PC-3 (cell line): ENCODE measurements around the gene HOXC10. TPM values are rescaled to one million over a fixed set of nuclear protein-coding genes. Genes with fewer than 3 reads are reported as not detected.

Experiments
- ATAC-seq: fragments of 200-7000 bp; cut with Tn5 transposase; 2 replicates; pipeline ENCODE4 v1.9.1; 2020; ENCODE audit warnings: mild to moderate bottlenecking, moderate library complexity
- BruUV-seq: library from RNA; stranded (reverse); fragments of 400-500 nt; replicated peaks from 2 replicates; lab custom pipeline; 2021; lab: Mats Ljungman, UMichigan
- CTCF ChIA-PET: fragments of 300-600 bp; sonication (Branson Sonifier 250); formaldehyde crosslinking; loops from one replicate; lab custom pipeline; 2022; ENCODE audit warnings: antibody characterized with exemption; lab: Charles Lee
- POLR2A ChIA-PET: fragments of 300-600 bp; sonication (Branson Sonifier 250); formaldehyde crosslinking; loops from one replicate; lab custom pipeline; 2022; ENCODE audit warnings: antibody characterized with exemption; ENCODE audit not compliant: unreplicated experiment; lab: Charles Lee
- DNase-seq: peaks from one replicate; pipeline ENCODE4 v3.0.0-alpha.2; 2015
- H2AFZ ChIP-seq: fragments of 300-600 bp; sonication (generic); 2 replicates; pipeline ENCODE4 v1.6.0; 2016; ENCODE audit warnings: antibody characterized with exemption, low read length
- H3F3A ChIP-seq: fragments of 300-600 bp; sonication (generic); one replicate; pipeline ENCODE4 v1.6.0; 2017; ENCODE audit warnings: antibody characterized with exemption, low read length, control low read depth, mild to moderate bottlenecking; ENCODE audit not compliant: unreplicated experiment
- H3K27ac ChIP-seq: fragments of 300-600 bp; sonication (generic); 2 replicates; pipeline ENCODE4 v1.5.1; 2016; ENCODE audit warnings: mild to moderate bottlenecking, low read length
- H3K27me3 ChIP-seq: fragments of 300-600 bp; sonication (generic); 2 replicates; pipeline ENCODE4 v1.6.1; 2016; ENCODE audit warnings: low read length, mixed read lengths
- H3K36me3 ChIP-seq: fragments of 300-600 bp; sonication (generic); 2 replicates; pipeline ENCODE4 v1.6.1; 2016; ENCODE audit warnings: low read depth, mixed run types, low read length, mixed read lengths
- H3K4me1 ChIP-seq: fragments of 300-600 bp; sonication (generic); 2 replicates; pipeline ENCODE4 v1.5.1; 2016; ENCODE audit warnings: low read length; ENCODE audit not compliant: insufficient read depth
- H3K4me2 ChIP-seq: fragments of 300-600 bp; sonication (generic); 2 replicates; pipeline ENCODE4 v1.6.0; 2016; ENCODE audit warnings: low read length
- H3K4me3 ChIP-seq: fragments of 300-600 bp; sonication (generic); 2 replicates; pipeline ENCODE4 v1.5.1; 2016; ENCODE audit warnings: mild to moderate bottlenecking, low read length, mixed read lengths
- H3K79me2 ChIP-seq: fragments of 300-600 bp; sonication (generic); 2 replicates; pipeline ENCODE4 v1.6.1; 2017; ENCODE audit warnings: low read length, mixed read lengths
- H3K9ac ChIP-seq: fragments of 300-600 bp; sonication (generic); 2 replicates; pipeline ENCODE4 v1.6.0; 2016; ENCODE audit warnings: mild to moderate bottlenecking, low read length
- H3K9me2 ChIP-seq: fragments of 300-600 bp; sonication (generic); replicated peaks from 2 replicates; pipeline ENCODE4 v1.6.1; 2016; ENCODE audit warnings: mixed run types, low read length, mixed read lengths
- H3K9me3 ChIP-seq: fragments of 300-600 bp; sonication (generic); 2 replicates; pipeline ENCODE4 v1.6.1; 2016; ENCODE audit warnings: low read length, mixed read lengths
- H4K20me1 ChIP-seq: fragments of 300-600 bp; sonication (generic); 2 replicates; pipeline ENCODE4 v1.6.1; 2016; ENCODE audit warnings: low read length, mixed read lengths
- EZH2 ChIP-seq: fragments of 300-600 bp; sonication (generic); IDR thresholded peaks from one replicate; pipeline ENCODE4 v1.6.1; 2017; ENCODE audit warnings: antibody characterized with exemption, mild to moderate bottlenecking, low read length; ENCODE audit not compliant: unreplicated experiment
- EZH2phosphoT487 ChIP-seq: fragments of 300-600 bp; sonication (generic); IDR thresholded peaks from 2 replicates; pipeline ENCODE4 v1.6.1; 2018; ENCODE audit warnings: mild to moderate bottlenecking, antibody characterized with exemption, low read length, borderline replicate concordance
- intact Hi-C: fragments of 100-400 bp; cut with micrococcal nuclease; formaldehyde crosslinking; loops from 2 replicates; pipeline ENCODE4 v1.9.0; 2023
- total RNA-seq: library from RNA; depleted of rRNA; stranded (reverse); fragments of >200 nt; gene quantifications from 2 replicates; pipeline ENCODE4 v1.2.3, GENCODE V29; 2014
- TF ChIP-seq, protein P1 (sequence below): fragments of 300-600 bp; sonication (generic); conservative IDR thresholded peaks from 2 replicates; pipeline ENCODE4 v1.5.1; 2017; ENCODE audit warnings: antibody characterized with exemption, low read depth, mild to moderate bottlenecking, low read length

HOXC10 gene
- total RNA-seq, 1 experiment from 2014 or later: 0.69 TPM

DNA sequence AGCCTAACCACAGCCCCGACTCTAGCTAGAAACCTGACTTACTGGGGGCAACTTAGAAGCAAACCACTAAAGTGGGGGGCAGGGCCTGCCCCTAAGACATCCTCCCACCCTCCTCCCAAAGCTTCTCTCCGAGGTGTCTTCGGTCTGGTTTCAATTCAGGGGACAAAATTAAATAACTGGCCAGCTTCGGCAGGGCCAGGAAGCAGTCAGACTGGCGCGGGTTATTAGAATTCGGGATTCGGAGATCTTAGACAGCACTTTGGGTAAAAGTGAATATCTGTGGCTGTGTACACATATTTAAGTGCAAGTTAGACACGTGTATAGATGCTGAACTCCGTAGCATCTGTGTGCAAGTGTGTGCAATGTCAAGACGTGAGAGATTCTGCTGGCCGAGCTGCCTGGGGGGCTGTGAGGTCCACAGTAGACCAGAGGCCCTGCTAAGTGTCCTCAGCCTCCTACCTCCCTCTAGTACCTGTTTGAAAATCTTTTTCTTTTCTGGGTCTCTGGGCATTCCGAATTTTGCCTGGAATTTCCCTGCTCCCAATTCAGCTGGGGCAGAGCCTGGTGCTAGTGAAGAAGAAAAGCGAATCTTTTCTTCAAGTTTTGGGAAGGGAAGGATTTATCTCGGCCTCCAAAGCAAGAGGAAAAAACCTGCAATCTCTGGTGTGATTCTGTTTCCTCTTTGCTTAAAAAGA lies 4.0 kb upstream of the HOXC10 start:
- intact Hi-C loops: no loop called here
- no peak overlapping the region for H3K9ac ChIP-seq
- H3K9me2 ChIP-seq: no peaks in the 10 kb centered on the region
- H4K20me1 ChIP-seq: no peaks in the 10 kb centered on the region
- H3F3A ChIP-seq: no peaks in the 10 kb centered on the region
- no peaks in the 10 kb centered on the region for H3K79me2 ChIP-seq
- no peak overlapping the region for H3K4me3 ChIP-seq
- H3K27ac ChIP-seq: no peak overlapping the region
- POLR2A ChIA-PET: no interaction called here
- peaks cover 29% of the 10 kb centered on the region for H3K4me1 ChIP-seq
- H3K36me3 ChIP-seq: no peaks in the 10 kb centered on the region
- no peaks in the 10 kb centered on the region for H3K9me3 ChIP-seq
- ATAC-seq (no peak), DNase-seq (no peak)
- H3K4me2 ChIP-seq: no peak overlapping the region
- no TSS peak for BruUV-seq
- CTCF ChIA-PET: interaction anchor here (0.6 kb wide), 2 partner anchors 51 to 743 kb away, joined by 3 to 4 read pairs; no protein-coding TSS in a partner anchor
- no peak for TF ChIP-seq EZH2phosphoT487
- no peak for TF ChIP-seq EZH2
- TF ChIP-seq, protein P1, sequence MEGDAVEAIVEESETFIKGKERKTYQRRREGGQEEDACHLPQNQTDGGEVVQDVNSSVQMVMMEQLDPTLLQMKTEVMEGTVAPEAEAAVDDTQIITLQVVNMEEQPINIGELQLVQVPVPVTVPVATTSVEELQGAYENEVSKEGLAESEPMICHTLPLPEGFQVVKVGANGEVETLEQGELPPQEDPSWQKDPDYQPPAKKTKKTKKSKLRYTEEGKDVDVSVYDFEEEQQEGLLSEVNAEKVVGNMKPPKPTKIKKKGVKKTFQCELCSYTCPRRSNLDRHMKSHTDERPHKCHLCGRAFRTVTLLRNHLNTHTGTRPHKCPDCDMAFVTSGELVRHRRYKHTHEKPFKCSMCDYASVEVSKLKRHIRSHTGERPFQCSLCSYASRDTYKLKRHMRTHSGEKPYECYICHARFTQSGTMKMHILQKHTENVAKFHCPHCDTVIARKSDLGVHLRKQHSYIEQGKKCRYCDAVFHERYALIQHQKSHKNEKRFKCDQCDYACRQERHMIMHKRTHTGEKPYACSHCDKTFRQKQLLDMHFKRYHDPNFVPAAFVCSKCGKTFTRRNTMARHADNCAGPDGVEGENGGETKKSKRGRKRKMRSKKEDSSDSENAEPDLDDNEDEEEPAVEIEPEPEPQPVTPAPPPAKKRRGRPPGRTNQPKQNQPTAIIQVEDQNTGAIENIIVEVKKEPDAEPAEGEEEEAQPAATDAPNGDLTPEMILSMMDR: no peak
- H3K27me3 ChIP-seq: no peaks in the 10 kb centered on the region
- H2AFZ ChIP-seq: no peak overlapping the region

DNA sequence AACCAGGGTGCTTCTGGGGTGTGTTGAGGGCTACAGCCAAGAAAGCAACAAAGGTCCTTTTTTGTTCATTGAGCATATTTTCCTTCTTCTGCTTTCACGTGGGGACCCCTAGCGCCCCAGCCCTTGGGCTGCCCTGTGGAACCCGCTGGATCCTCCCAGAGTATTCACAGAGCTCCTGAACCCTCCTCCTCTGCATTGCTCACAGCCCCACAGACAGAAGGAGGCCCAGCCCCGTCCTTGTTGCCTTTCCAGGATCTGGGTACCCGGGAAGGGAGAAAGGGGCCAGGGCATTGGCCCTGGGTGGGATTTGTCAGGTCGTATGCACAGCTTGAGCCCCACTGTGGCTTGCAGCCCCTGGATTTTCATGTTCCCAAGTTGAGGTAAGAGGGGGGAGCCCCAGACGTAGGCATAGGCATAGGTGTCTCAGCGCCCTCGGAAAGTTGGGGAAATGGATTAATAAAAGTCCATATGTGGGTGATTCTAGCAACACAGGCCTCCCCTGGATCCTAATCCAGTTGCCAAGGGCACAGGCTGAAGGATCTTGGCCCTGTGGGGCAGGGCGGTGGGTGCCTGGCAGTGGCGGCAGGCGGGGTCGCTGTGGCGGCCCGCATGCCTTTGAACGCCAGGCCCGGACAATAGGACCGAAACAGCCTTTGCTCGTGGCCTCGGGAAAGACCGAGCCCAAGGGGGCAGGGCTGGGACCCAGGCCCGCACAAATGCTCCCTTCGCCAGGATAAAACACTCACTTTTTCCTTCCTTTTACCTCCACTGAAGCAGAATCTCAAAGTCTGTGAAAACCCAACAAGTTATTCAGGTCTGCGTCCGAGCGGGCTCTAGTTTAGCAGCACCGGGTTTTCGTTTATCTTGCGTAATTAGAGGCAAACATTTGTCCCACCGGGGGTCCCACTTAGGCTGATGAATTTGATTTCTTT lies 3.0 kb upstream of the HOXC10 start:
- ATAC-seq (no peak), DNase-seq (no peak)
- H4K20me1 ChIP-seq: no peaks in the 10 kb centered on the region
- no peak overlapping the region for H3K27ac ChIP-seq
- H3K4me3 ChIP-seq: no peak overlapping the region
- no peaks in the 10 kb centered on the region for H3F3A ChIP-seq
- H3K9me2 ChIP-seq: no peaks in the 10 kb centered on the region
- ChIA-PET POLR2A (no interaction called here), CTCF (no interaction called here)
- H3K36me3 ChIP-seq: no peaks in the 10 kb centered on the region
- no peak for TF ChIP-seq EZH2
- TF ChIP-seq, protein P1: no peak
- no peak for TF ChIP-seq EZH2phosphoT487
- H3K9me3 ChIP-seq: no peaks in the 10 kb centered on the region
- BruUV-seq: no TSS peak
- peaks cover 34% of the 10 kb centered on the region for H3K4me1 ChIP-seq
- H3K4me2 ChIP-seq: no peak overlapping the region
- intact Hi-C loops: no loop called here
- no peak overlapping the region for H3K9ac ChIP-seq
- H3K27me3 ChIP-seq: no peaks in the 10 kb centered on the region
- H2AFZ ChIP-seq: no peak overlapping the region
- no peaks in the 10 kb centered on the region for H3K79me2 ChIP-seq
